SK-N-SH treated with all-trans-retinoic acid at 6 μM for 48 hours (cell line): ENCODE measurements around the gene ATG12.

Experiments
- ATAC-seq: fragments of 200-7000 bp; cut with Tn5 transposase; 3 replicates; pipeline ENCODE4 v1.9.1; 2020; ENCODE audit warnings: mild to moderate bottlenecking, moderate library complexity
- CSRNP3 ChIP-seq: fragments of 250-450 bp; sonication (Bioruptor Pico); IDR thresholded peaks from 2 replicates; pipeline ENCODE4 v1.5.1; 2021; ENCODE audit warnings: mild to moderate bottlenecking, moderate library complexity
- TSHZ2 ChIP-seq: fragments of 250-450 bp; sonication (Bioruptor Pico); IDR thresholded peaks from 2 replicates; pipeline ENCODE4 v1.5.0; 2020; ENCODE audit warnings: mild to moderate bottlenecking, moderate library complexity
- ZNF565 ChIP-seq: fragments of 450-650 bp; formaldehyde crosslinking; conservative IDR thresholded peaks from 2 replicates; pipeline ENCODE4 v1.5.0; 2020; ENCODE audit warnings: low read depth, mild to moderate bottlenecking, moderate library complexity

The ATG12 gene

GRCh38 chr5:115778417-115778816 lies 62.9 kb downstream of the ATG12 start:
- no peak for ATAC-seq
- TF ChIP-seq ZNF565 (no peak), CSRNP3 (no peak), TSHZ2 (CRISPR knock-in tag) (no peak)
